Effector memory CD8-positive, alpha-beta T cell (primary cell): ENCODE measurements around the gene EMP2.
"Not testable (repeated sequence)": the region's sequence is repeated elsewhere in the genome, so short reads cannot be mapped to it uniquely, and the experiment has no call there.

ENCODE experiments used
- ATAC-seq: fragments of 150-1000 bp; cut with Tn5 transposase; replicated peaks from 2 replicates; pipeline ENCODE4 v1.10.0; 2021; ENCODE audit warnings: mild to moderate bottlenecking, moderate library complexity
- DNase-seq, 3 experiments: peaks; one replicate each; pipeline ENCODE4 v3.0.0; 2021
- H3K27ac Mint-ChIP-seq, 2 donors: one replicate each; pipeline ENCODE4 v1.8.0; 2022; ENCODE audit warnings: mild to moderate bottlenecking in 2 of 2, mixed read lengths in 2 of 2, moderate library complexity in 2 of 2
- H3K27me3 Mint-ChIP-seq, 2 donors: one replicate each; pipeline ENCODE4 v1.8.0; 2022; ENCODE audit warnings: mixed read lengths in 2 of 2
- H3K36me3 Mint-ChIP-seq: one replicate; pipeline ENCODE4 v1.8.0; 2022; ENCODE audit warnings: mild to moderate bottlenecking, moderate library complexity, mixed read lengths; ENCODE audit not compliant: insufficient read depth
- H3K4me1 Mint-ChIP-seq, 2 donors: one replicate each; pipeline ENCODE4 v1.8.0; 2022; ENCODE audit warnings: low read depth in 2 of 2, mixed read lengths in 2 of 2
- H3K4me3 Mint-ChIP-seq, 2 donors: one replicate each; pipeline ENCODE4 v1.8.0; 2022; ENCODE audit warnings: mild to moderate bottlenecking in 2 of 2, mixed read lengths in 2 of 2, moderate library complexity in 2 of 2
- H3K9me3 Mint-ChIP-seq, 2 donors: one replicate each; pipeline ENCODE4 v1.8.0; 2022; ENCODE audit warnings: mixed read lengths in 2 of 2
- total RNA-seq, 9 experiments: gene quantifications; one replicate each; lab custom pipeline; 2026; lab: John Stamatoyannopoulos, UW

Gene EMP2, protein sequence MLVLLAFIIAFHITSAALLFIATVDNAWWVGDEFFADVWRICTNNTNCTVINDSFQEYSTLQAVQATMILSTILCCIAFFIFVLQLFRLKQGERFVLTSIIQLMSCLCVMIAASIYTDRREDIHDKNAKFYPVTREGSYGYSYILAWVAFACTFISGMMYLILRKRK
- 0 to 2.3 (median 0.20) reads per million in 9 experiments for total RNA-seq

- Mint-ChIP-seq H3K9me3 (no peaks in the 10 kb centered on the region), H3K36me3 (no peaks in the 10 kb centered on the region), H3K27me3 (peaks cover 66 to 89% of the 10 kb centered on the region in 2 donors), H3K4me1 (peaks cover 0 to 3% of the 10 kb centered on the region in 2 donors), H3K4me3 (peak within 1 kb of the TSS; percentile 19 to 28), H3K27ac (no peak within 1 kb of the TSS)
- ATAC-seq (no peak), DNase-seq (no peak)
Measured at GRCh38 chr16:10579965-10580882, at the start of gene EMP2. Gene EMP2, minus strand, starts transcription at chr16:10580598. Its CDS starts 32,981 bp downstream, at chr16:10547617.

DNA sequence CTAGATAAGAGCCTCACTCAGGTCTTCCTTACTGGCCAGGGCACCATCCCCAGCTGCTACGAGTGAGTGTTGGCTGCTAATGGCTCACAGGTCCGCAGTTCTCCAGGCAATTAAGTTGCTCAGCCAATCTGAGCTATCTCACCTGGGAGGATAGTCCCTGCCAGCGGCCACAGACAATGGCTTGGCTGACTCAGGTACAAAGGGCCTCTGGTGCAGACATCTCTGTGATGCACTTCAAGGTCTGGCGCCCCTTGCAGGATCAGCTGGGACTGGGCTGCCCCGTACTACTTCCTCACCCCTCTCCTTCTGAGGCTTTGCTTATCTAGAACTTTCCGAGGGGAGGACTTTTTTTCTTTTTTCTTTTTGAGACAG, 49.2 kb upstream of the EMP2 start:
- Mint-ChIP-seq H3K4me1 (no peaks in the 10 kb centered on the region), H3K27ac (no peak overlapping the region), H3K27me3 (peaks cover 19 to 48% of the 10 kb centered on the region in 2 donors), H3K9me3 (peaks cover 0 to 2% of the 10 kb centered on the region in 2 donors), H3K36me3 (no peaks in the 10 kb centered on the region), H3K4me3 (no peak overlapping the region)
- ATAC-seq (no peak), DNase-seq (no peak)

GRCh38 chr16:10625595-10626357, 45.4 kb upstream of the EMP2 start:
- Mint-ChIP-seq H3K27ac (no peak overlapping the region), H3K27me3 (peaks cover 10 to 12% of the 10 kb centered on the region in 2 donors), H3K36me3 (no peaks in the 10 kb centered on the region), H3K4me1 (no peaks in the 10 kb centered on the region), H3K9me3 (no peaks in the 10 kb centered on the region), H3K4me3 (no peak overlapping the region)
- ATAC-seq (no peak), DNase-seq (no peak)

DNA sequence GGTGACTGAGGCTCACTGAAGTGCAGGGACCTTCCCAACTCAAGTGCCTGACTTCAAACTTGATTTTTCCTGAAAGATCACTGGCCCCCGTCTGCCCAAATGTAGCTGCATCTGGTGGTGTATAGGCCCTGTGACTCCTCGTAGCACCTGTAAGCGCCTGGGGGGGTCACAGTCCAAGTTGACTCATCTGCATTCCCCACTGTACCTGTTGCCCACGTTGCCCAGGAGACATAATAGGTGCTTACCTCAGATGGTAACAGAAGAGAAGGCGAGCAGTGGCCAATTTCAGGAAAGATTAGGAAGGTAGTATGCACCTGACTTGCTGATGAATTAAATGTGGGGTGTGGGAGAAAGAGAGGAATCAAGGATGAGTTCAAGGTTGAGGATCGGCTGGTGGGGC, 44.1 kb upstream of the EMP2 start:
- Mint-ChIP-seq H3K36me3 (no peaks in the 10 kb centered on the region), H3K4me3 (no peak overlapping the region), H3K27ac (no peak overlapping the region), H3K27me3 (peaks cover 19 to 21% of the 10 kb centered on the region in 2 donors), H3K9me3 (no peaks in the 10 kb centered on the region), H3K4me1 (peaks cover 0 to 2% of the 10 kb centered on the region in 2 donors)
- ATAC-seq (no peak), DNase-seq (no peak)

GRCh38 chr16:10623059-10623458, 42.7 kb upstream of the EMP2 start:
- DNase-seq (no peak), ATAC-seq (no peak)
- Mint-ChIP-seq H3K4me3 (no peak overlapping the region), H3K27ac (no peak overlapping the region), H3K4me1 (peaks cover 0 to 2% of the 10 kb centered on the region in 2 donors), H3K9me3 (no peaks in the 10 kb centered on the region), H3K36me3 (no peaks in the 10 kb centered on the region), H3K27me3 (peaks cover 30% of the 10 kb centered on the region in 2 donors)

- Mint-ChIP-seq H3K9me3 (no peaks in the 10 kb centered on the region), H3K27me3 (peaks cover 34 to 37% of the 10 kb centered on the region in 2 donors), H3K4me3 (no peak overlapping the region), H3K27ac (no peak overlapping the region), H3K36me3 (no peaks in the 10 kb centered on the region), H3K4me1 (peaks cover 0 to 2% of the 10 kb centered on the region in 2 donors)
- DNase-seq (no peak), ATAC-seq (no peak)
Measured at GRCh38 chr16:10622036-10622921, 41.9 kb upstream of the EMP2 start.

GRCh38 chr16:10621216-10621949, 41.0 kb upstream of the EMP2 start:
- not testable (repeated sequence) for DNase-seq, H3K4me1 Mint-ChIP-seq, H3K4me3 Mint-ChIP-seq, H3K36me3 Mint-ChIP-seq, H3K27ac Mint-ChIP-seq, ATAC-seq, H3K9me3 Mint-ChIP-seq
- H3K27me3 Mint-ChIP-seq = peaks cover 36 to 43% of the 10 kb centered on the region in 2 donors

GRCh38 chr16:10620120-10620519, 39.7 kb upstream of the EMP2 start:
- ATAC-seq = no peak
- H3K4me1 Mint-ChIP-seq = peaks cover 0 to 2% of the 10 kb centered on the region in 2 donors
- no peak overlapping the region for H3K27ac Mint-ChIP-seq
- H3K9me3 Mint-ChIP-seq = no peaks in the 10 kb centered on the region
- DNase-seq = no peak
- H3K4me3 Mint-ChIP-seq = no peak overlapping the region
- H3K27me3 Mint-ChIP-seq = peaks cover 36 to 54% of the 10 kb centered on the region in 2 donors
- H3K36me3 Mint-ChIP-seq = no peaks in the 10 kb centered on the region

- no peaks in the 10 kb centered on the region for H3K36me3 Mint-ChIP-seq
- DNase-seq (no peak), ATAC-seq (no peak)
- H3K9me3 Mint-ChIP-seq = no peaks in the 10 kb centered on the region
- no peak overlapping the region for H3K4me3 Mint-ChIP-seq
- peaks cover 0 to 2% of the 10 kb centered on the region in 2 donors for H3K4me1 Mint-ChIP-seq
- peaks cover 36 to 62% of the 10 kb centered on the region in 2 donors for H3K27me3 Mint-ChIP-seq
- no peak overlapping the region for H3K27ac Mint-ChIP-seq
Measured at GRCh38 chr16:10619271-10619849, 39.0 kb upstream of the EMP2 start.

DNA sequence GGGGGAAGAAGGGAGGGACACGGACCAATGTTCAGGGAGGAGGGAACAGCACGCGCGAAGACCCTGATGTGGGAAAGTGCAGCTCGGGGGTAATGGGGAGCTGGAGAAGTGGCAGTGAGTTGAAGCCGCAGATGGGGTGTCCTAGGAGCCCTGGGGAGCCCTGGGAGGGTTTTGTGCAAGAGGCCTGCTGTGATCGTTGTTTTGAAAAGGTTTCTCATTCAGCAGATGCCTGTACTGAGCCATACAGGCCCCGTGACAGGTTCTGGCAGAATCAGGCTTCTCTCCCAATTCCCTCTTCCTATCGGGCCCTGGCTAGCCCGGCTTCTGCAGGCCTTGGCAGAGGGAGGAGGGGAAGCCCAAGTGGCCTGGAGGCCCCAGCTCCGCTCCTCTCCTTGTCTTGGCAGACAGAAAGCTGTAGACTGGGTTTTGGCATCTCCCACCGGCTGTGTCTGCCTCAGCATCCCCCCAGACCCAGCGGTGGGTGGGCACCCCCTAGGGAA, 38.4 kb upstream of the EMP2 start:
- H3K4me1 Mint-ChIP-seq = peaks cover 0 to 2% of the 10 kb centered on the region in 2 donors
- H3K36me3 Mint-ChIP-seq = no peaks in the 10 kb centered on the region
- no peak overlapping the region for H3K4me3 Mint-ChIP-seq
- DNase-seq (no peak), ATAC-seq (no peak)
- peaks cover 33 to 68% of the 10 kb centered on the region in 2 donors for H3K27me3 Mint-ChIP-seq
- H3K9me3 Mint-ChIP-seq = no peaks in the 10 kb centered on the region
- no peak overlapping the region for H3K27ac Mint-ChIP-seq

- Mint-ChIP-seq H3K9me3 (no peaks in the 10 kb centered on the region), H3K4me3 (no peak overlapping the region), H3K27me3 (peaks cover 34 to 75% of the 10 kb centered on the region in 2 donors), H3K4me1 (peaks cover 0 to 2% of the 10 kb centered on the region in 2 donors), H3K36me3 (no peaks in the 10 kb centered on the region), H3K27ac (no peak overlapping the region)
- ATAC-seq = no peak
- no peak for DNase-seq
Measured at GRCh38 chr16:10617662-10618420, 37.4 kb upstream of the EMP2 start.
